ENCODE measurements around the gene COBL.

The COBL gene

DNA sequence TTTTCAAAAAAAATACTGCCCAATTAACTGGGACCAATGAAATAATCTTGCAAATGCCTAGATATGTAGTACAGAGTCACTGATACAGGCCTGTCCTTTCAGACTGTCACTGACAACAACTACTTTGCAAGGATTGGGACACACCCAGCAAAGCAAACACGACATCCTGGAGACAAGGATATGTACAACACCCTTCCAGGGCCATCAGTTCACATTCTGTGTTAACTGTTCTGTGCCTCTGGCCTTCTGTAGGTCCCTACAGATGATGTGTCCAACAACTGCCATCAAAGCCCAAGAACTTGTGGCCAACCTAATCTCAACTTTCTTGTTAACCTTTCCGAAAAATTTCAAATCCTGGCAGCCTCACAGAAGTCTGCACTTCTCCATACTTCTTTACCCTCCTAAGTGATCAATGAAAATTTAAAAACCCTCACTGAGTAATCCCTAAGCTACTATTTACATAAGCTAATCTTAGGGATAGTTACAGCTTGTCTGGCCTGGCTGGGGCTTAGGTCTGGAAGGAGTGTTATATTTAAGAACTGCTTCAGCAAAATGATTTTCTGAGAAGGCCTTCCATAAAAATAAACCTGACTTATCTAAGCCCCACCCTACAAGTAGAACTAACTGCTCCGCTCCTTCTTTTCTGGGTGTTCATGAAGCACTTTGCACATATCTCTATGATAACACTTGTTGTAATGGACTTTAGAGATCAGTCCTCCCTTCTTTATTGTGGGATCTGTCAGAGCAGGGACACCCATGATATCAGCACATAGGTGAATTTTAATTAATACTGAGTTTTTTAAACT lies 21.0 kb downstream of the COBL start:
- 100% methylated on average over 2 of the region's 3 CpGs for WGBS (ENCODE audit: insufficient coverage)
- CTCF ChIA-PET: no interaction called here

DNA sequence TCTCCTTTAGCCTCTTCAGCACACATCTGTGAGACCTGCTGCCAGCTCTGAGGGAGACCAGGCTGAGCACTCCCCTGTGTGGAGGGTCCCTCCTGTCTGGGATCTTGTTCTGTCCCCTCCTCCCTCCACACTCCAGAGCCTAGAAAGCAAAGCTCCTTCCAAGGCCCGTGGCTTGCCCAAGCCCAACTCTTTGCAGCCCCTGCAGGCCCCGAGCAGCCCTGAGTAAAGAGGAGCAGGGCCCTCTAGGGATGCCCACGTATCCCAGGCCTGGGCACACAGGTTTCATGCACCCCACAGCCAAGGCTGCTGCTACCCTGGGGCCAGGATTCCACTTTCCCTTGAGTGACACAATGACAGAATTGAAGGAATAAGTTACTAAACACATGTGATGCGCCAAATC lies 24.0 kb downstream of the COBL start:
- ChIA-PET CTCF (interaction anchor here (1.3 kb wide), 1 partner anchor 15 kb away, joined by 4 read pairs; no protein-coding TSS in a partner anchor), POLR2A (no interaction called here)
- H3K27ac ChIP-seq (ENCODE audit: insufficient read depth in 1 of 2, low read depth in 1 of 2, low read length in 2 of 2, poor library complexity in 1 of 2, severe bottlenecking in 2 of 2): no peak overlapping the region
- 91% methylated on average over 4 of the region's 4 CpGs for WGBS (ENCODE audit: insufficient coverage)
- no peak for DNase-seq
- H3K9me3 ChIP-seq (ENCODE audit: control extremely low read depth in 1 of 5, control insufficient read depth in 4 of 5, insufficient read depth in 2 of 5, low read depth in 1 of 5, low read length in 4 of 5): no peaks in the 10 kb centered on the region
- H3K4me1 ChIP-seq (ENCODE audit: control extremely low read depth in 1 of 4, control insufficient read depth in 4 of 4, insufficient read depth in 4 of 4, low read length in 3 of 4): no peaks in the 10 kb centered on the region
- no peaks in the 10 kb centered on the region for H3K36me3 ChIP-seq (ENCODE audit: control insufficient read depth in 4 of 4, insufficient read depth in 4 of 4, low read length in 3 of 4)
- peaks cover 0 to 4% (median 0%) of the 10 kb centered on the region in 5 experiments for H3K27me3 ChIP-seq (replicated peaks in 2 of 5; ENCODE audit: control insufficient read depth in 4 of 5, insufficient read depth in 5 of 5, low read length in 4 of 5)
- H3K4me3 ChIP-seq (ENCODE audit: control insufficient read depth in 1 of 7, extremely low read depth in 1 of 7, insufficient read depth in 4 of 7, low read depth in 2 of 7, low read length in 6 of 7): no peak overlapping the region

More for the DNA sequence above, 21.0 kb downstream of the COBL start:
- no peak for DNase-seq
- H3K27ac ChIP-seq (ENCODE audit: insufficient read depth in 1 of 2, low read depth in 1 of 2, low read length in 2 of 2, poor library complexity in 1 of 2, severe bottlenecking in 2 of 2): no peak overlapping the region
- peaks cover 0 to 2% (median 0%) of the 10 kb centered on the region in 5 experiments for H3K27me3 ChIP-seq (replicated peaks in 2 of 5; ENCODE audit: control insufficient read depth in 4 of 5, insufficient read depth in 5 of 5, low read length in 4 of 5)
- POLR2A ChIA-PET: no interaction called here
- H3K36me3 ChIP-seq (ENCODE audit: control insufficient read depth in 4 of 4, insufficient read depth in 4 of 4, low read length in 3 of 4): no peaks in the 10 kb centered on the region
- no peak overlapping the region for H3K4me3 ChIP-seq (ENCODE audit: control insufficient read depth in 1 of 7, extremely low read depth in 1 of 7, insufficient read depth in 4 of 7, low read depth in 2 of 7, low read length in 6 of 7)
- no peaks in the 10 kb centered on the region for H3K4me1 ChIP-seq (ENCODE audit: control extremely low read depth in 1 of 4, control insufficient read depth in 4 of 4, insufficient read depth in 4 of 4, low read length in 3 of 4)
- no peaks in the 10 kb centered on the region for H3K9me3 ChIP-seq (ENCODE audit: control extremely low read depth in 1 of 5, control insufficient read depth in 4 of 5, insufficient read depth in 2 of 5, low read depth in 1 of 5, low read length in 4 of 5)

DNA sequence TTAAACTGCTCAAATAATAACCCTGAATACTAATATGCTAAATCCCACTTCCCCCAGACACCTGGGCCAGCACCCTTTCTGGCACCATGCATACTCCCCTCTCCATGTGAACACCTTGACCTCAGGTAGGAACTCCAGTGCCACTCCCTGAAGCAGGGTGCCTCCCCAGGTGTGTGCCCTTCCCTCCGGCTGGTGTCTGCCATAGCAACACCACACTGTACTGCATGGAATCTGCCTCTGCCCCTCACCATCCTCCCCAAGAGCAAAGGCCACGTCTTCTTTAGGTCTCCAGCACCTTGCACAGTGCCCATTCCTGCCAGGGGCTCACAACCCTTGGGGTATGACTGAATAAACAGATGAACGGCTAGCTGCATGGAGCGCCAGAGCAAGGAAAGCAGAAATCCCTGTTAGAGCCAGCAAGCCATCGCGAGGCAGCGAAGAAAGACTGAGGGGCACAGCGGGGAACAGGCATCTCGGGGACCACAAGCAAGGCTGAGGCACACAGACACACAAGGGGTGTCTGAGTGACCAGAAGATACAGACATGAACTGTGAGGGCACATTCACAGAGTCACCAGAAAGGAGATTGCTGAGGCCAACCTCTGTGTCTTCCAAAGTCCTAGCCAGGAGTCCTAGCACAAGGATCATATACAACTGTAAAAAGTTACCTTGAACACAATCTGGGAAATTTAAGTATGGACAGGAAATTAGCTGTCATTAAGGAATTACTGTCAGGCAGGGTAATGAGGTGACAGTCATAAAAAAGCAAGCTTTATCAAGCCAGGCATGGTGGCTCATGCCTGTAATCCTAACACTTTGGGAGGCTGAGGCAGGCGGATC lies 25.7 kb downstream of the COBL start:
- DNase-seq: no peak
- Histone ChIP-seq H3K9me3 (ENCODE audit: control extremely low read depth in 1 of 5, control insufficient read depth in 4 of 5, insufficient read depth in 2 of 5, low read depth in 1 of 5, low read length in 4 of 5) (no peaks in the 10 kb centered on the region), H3K27me3 (replicated peaks in 2 of 5; ENCODE audit: control insufficient read depth in 4 of 5, insufficient read depth in 5 of 5, low read length in 4 of 5) (peaks cover 0 to 4% (median 0%) of the 10 kb centered on the region in 5 experiments), H3K4me3 (ENCODE audit: control insufficient read depth in 1 of 7, extremely low read depth in 1 of 7, insufficient read depth in 4 of 7, low read depth in 2 of 7, low read length in 6 of 7) (no peak overlapping the region), H3K4me1 (ENCODE audit: control extremely low read depth in 1 of 4, control insufficient read depth in 4 of 4, insufficient read depth in 4 of 4, low read length in 3 of 4) (no peaks in the 10 kb centered on the region), H3K27ac (ENCODE audit: insufficient read depth in 1 of 2, low read depth in 1 of 2, low read length in 2 of 2, poor library complexity in 1 of 2, severe bottlenecking in 2 of 2) (no peak overlapping the region), H3K36me3 (ENCODE audit: control insufficient read depth in 4 of 4, insufficient read depth in 4 of 4, low read length in 3 of 4) (no peaks in the 10 kb centered on the region)
- ChIA-PET CTCF (no interaction called here), POLR2A (no interaction called here)
- 95% methylated on average over 9 of the region's 10 CpGs for WGBS (ENCODE audit: insufficient coverage)

DNA sequence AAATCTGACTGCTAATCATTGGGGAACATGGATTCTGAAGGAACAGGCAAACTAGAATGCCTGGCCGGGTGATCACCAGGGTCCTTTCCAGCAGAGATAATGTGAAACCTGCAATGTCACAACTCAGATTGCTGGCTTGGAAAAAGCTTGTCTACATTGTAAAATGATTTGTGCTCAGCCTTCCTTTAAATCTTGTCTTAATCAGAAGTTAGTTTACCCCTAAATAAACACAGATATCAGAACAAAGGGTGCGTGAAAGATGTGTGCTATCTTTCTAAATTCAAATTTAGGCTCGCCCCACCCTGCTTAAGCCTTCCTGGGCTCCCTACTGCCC lies 26.3 kb downstream of the COBL start:
- 93% methylated on average over 3 of the region's 3 CpGs for WGBS (ENCODE audit: insufficient coverage)
- Histone ChIP-seq H3K27me3 (replicated peaks in 2 of 5; ENCODE audit: control insufficient read depth in 4 of 5, insufficient read depth in 5 of 5, low read length in 4 of 5) (peaks cover 0 to 4% (median 0%) of the 10 kb centered on the region in 5 experiments), H3K4me1 (ENCODE audit: control extremely low read depth in 1 of 4, control insufficient read depth in 4 of 4, insufficient read depth in 4 of 4, low read length in 3 of 4) (no peaks in the 10 kb centered on the region), H3K9me3 (ENCODE audit: control extremely low read depth in 1 of 5, control insufficient read depth in 4 of 5, insufficient read depth in 2 of 5, low read depth in 1 of 5, low read length in 4 of 5) (no peaks in the 10 kb centered on the region), H3K36me3 (ENCODE audit: control insufficient read depth in 4 of 4, insufficient read depth in 4 of 4, low read length in 3 of 4) (no peaks in the 10 kb centered on the region), H3K27ac (ENCODE audit: insufficient read depth in 1 of 2, low read depth in 1 of 2, low read length in 2 of 2, poor library complexity in 1 of 2, severe bottlenecking in 2 of 2) (no peak overlapping the region), H3K4me3 (ENCODE audit: control insufficient read depth in 1 of 7, extremely low read depth in 1 of 7, insufficient read depth in 4 of 7, low read depth in 2 of 7, low read length in 6 of 7) (no peak overlapping the region)
- POLR2A ChIA-PET: no interaction called here
- CTCF ChIA-PET: no interaction called here
- no peak for DNase-seq

DNA sequence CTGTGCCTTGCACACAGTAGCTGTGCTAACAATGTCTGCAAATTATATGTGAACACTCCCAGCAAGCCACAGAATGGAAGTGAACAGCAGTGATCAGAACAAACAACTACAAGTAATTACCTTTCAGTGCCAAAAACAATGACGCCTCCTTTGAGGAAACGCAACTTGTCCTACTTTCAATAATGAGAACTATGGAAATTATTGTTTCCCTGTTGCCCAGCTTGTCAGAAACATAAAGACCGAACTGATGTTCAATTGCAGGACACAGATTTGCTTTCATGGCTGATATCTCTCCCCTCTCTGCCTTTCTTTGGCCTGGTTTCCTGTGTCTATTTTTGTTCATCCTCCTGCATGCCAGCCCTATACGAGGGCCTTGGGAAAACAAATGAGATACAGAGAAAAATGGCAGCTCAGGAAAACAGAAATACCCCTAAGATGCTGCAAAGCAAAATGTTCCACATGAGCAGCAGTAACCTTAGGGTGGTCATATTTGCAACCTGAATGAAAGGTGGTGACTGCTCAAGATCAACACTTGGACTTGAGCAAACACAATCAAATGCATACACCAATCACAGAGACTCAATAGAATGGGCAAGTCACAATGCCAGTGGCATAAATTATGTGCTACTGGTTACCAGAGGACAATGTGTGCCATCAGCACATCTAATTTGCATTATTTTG lies 26.8 kb downstream of the COBL start:
- Histone ChIP-seq H3K27me3 (replicated peaks in 2 of 5; ENCODE audit: control insufficient read depth in 4 of 5, insufficient read depth in 5 of 5, low read length in 4 of 5) (peaks cover 0 to 4% (median 0%) of the 10 kb centered on the region in 5 experiments), H3K4me1 (ENCODE audit: control extremely low read depth in 1 of 4, control insufficient read depth in 4 of 4, insufficient read depth in 4 of 4, low read length in 3 of 4) (no peaks in the 10 kb centered on the region), H3K4me3 (ENCODE audit: control insufficient read depth in 1 of 7, extremely low read depth in 1 of 7, insufficient read depth in 4 of 7, low read depth in 2 of 7, low read length in 6 of 7) (no peak overlapping the region), H3K36me3 (ENCODE audit: control insufficient read depth in 4 of 4, insufficient read depth in 4 of 4, low read length in 3 of 4) (no peaks in the 10 kb centered on the region), H3K27ac (ENCODE audit: insufficient read depth in 1 of 2, low read depth in 1 of 2, low read length in 2 of 2, poor library complexity in 1 of 2, severe bottlenecking in 2 of 2) (no peak overlapping the region), H3K9me3 (ENCODE audit: control extremely low read depth in 1 of 5, control insufficient read depth in 4 of 5, insufficient read depth in 2 of 5, low read depth in 1 of 5, low read length in 4 of 5) (no peaks in the 10 kb centered on the region)
- CTCF ChIA-PET: no interaction called here
- WGBS (ENCODE audit: insufficient coverage): 83% methylated on average over 3 of the region's 4 CpGs
- DNase-seq: no peak
- POLR2A ChIA-PET: no interaction called here

DNA sequence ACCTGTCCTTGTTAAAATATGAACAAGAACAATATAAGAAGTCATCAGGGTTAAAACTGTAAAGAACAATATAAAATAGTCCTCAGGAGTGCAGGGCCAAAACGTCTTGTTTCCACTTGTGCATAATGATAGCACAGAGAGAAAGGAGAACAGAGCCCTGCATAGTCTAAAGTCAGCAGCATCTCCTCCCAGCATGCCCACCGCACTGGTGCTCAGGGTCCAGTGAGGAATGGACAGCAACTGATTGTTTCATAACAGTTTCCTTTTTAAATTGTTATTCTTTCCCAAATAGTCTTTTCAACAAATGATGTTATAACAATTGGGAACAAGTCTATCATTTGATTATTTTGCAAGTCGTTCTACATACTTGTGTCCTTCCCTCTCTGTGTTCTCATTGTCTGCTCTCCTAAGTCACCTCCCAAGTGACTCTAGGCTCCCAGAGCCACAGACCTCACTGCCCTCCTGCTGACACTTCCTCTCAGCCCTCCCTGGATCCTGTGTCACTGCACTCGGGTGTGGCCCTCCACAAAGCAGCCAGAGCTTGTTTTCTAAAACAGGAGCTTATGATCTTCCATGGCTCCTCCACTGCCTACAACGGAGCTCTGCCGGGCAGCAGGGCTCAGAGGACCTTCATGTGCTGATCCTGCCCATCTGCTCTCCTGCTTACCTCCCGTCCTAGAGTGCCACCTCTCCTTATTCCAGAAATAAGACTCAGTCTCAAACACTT lies 27.6 kb downstream of the COBL start:
- Histone ChIP-seq H3K27me3 (replicated peaks in 2 of 5; ENCODE audit: control insufficient read depth in 4 of 5, insufficient read depth in 5 of 5, low read length in 4 of 5) (peaks cover 0 to 4% (median 0%) of the 10 kb centered on the region in 5 experiments), H3K4me1 (ENCODE audit: control extremely low read depth in 1 of 4, control insufficient read depth in 4 of 4, insufficient read depth in 4 of 4, low read length in 3 of 4) (no peaks in the 10 kb centered on the region), H3K27ac (ENCODE audit: insufficient read depth in 1 of 2, low read depth in 1 of 2, low read length in 2 of 2, poor library complexity in 1 of 2, severe bottlenecking in 2 of 2) (no peak overlapping the region), H3K4me3 (ENCODE audit: control insufficient read depth in 1 of 7, extremely low read depth in 1 of 7, insufficient read depth in 4 of 7, low read depth in 2 of 7, low read length in 6 of 7) (no peak overlapping the region), H3K9me3 (ENCODE audit: control extremely low read depth in 1 of 5, control insufficient read depth in 4 of 5, insufficient read depth in 2 of 5, low read depth in 1 of 5, low read length in 4 of 5) (peaks cover 0 to 2% (median 0%) of the 10 kb centered on the region in 5 experiments), H3K36me3 (ENCODE audit: control insufficient read depth in 4 of 4, insufficient read depth in 4 of 4, low read length in 3 of 4) (no peaks in the 10 kb centered on the region)
- CTCF ChIA-PET: no interaction called here
- no peak for DNase-seq
- WGBS (ENCODE audit: insufficient coverage): 64% methylated on average over 7 of the region's 7 CpGs
- POLR2A ChIA-PET: no interaction called here

Measured in common myeloid progenitor, CD34-positive (primary cell).